HCT116 (cell line): ENCODE results near the gene PABPC3. TPM values are rescaled to one million over a fixed set of nuclear protein-coding genes. Genes with fewer than 3 reads are reported as not detected.

Experiments used
- ATAC-seq: fragments of 200-7000 bp; cut with Tn5 transposase; 2 replicates; pipeline ENCODE4 v1.9.1; 2020; ENCODE audit warnings: mild to moderate bottlenecking, moderate library complexity
- BruUV-seq: library from RNA; stranded (reverse); fragments of 400-500 nt; replicated peaks from 2 replicates; lab custom pipeline; 2021; lab: Mats Ljungman, UMichigan
- CTCF ChIA-PET: fragments of 300-600 bp; sonication (Branson Sonifier 250); formaldehyde crosslinking; loops from one replicate; lab custom pipeline; 2021; ENCODE audit warnings: antibody characterized with exemption; lab: Charles Lee
- POLR2A ChIA-PET: fragments of 300-600, 350-600 bp; sonication (Branson Sonifier 250); formaldehyde crosslinking; loops from one replicate; lab custom pipeline; 2021; ENCODE audit warnings: antibody characterized with exemption; lab: Charles Lee
- RAD21 ChIA-PET, 2 experiments: fragments of 300-600 bp; sonication (Branson Sonifier 250); formaldehyde crosslinking; loops; one replicate each; lab custom pipeline; 2023; ENCODE audit warnings: low total read pairs in 2 of 2; ENCODE audit not compliant: uncharacterized antibody in 2 of 2, unreplicated experiment in 2 of 2, low non-redundant PET in 1 of 2; lab: Charles Lee
- DNase-seq: peaks from one replicate; pipeline ENCODE4 v3.0.0-alpha.2; 2010; ENCODE audit warnings: low read depth, low spot score
- H2AFZ ChIP-seq: fragments of 200-600 bp; shearing (Covaris generic), sonication (generic); 2 replicates; pipeline ENCODE4 v1.6.1; 2017; ENCODE audit warnings: low read depth, mixed run types, mixed read lengths, antibody characterized with exemption, low read length; ENCODE audit not compliant: poor library complexity, severe bottlenecking
- H3K27ac ChIP-seq: 2 replicates; pipeline ENCODE4 v1.5.1; 2012; ENCODE audit warnings: low read depth, low read length
- H3K27me3 ChIP-seq: fragments of 200-600 bp; sonication (generic); 2 replicates; pipeline ENCODE4 v1.6.1; 2016; ENCODE audit warnings: mixed run types, low read length, mixed read lengths; ENCODE audit not compliant: insufficient read depth
- H3K36me3 ChIP-seq, 2 experiments: fragments of 200-500 bp in 1 of 2; fragments of 200-600 bp in 1 of 2; sonication (Bioruptor generic) in 1 of 2; sonication (generic) in 1 of 2; 2 replicates each; pipeline versions ENCODE4 v1.5.1 to v1.6.1; 2014 to 2016; ENCODE audit warnings: low read length in 2 of 2, inconsistent platforms in 1 of 2, mixed read lengths in 1 of 2, mixed run types in 1 of 2; ENCODE audit not compliant: insufficient read depth in 2 of 2, control insufficient read depth in 1 of 2
- H3K4me1 ChIP-seq, 2 experiments: fragments of 200-600 bp in 1 of 2; sonication (generic) in 1 of 2; 2 replicates each; pipeline versions ENCODE4 v1.5.1 to v1.6.1; 2012 to 2017; ENCODE audit warnings: low read length in 2 of 2, inconsistent platforms in 1 of 2, mild to moderate bottlenecking in 1 of 2, mixed read lengths in 1 of 2, mixed run types in 1 of 2, moderate library complexity in 1 of 2; ENCODE audit not compliant: insufficient read depth in 2 of 2, control insufficient read depth in 1 of 2
- H3K4me2 ChIP-seq: fragments of 200-600 bp; sonication (generic); 2 replicates; pipeline ENCODE4 v1.6.1; 2017; ENCODE audit warnings: mixed run types, low read length, mixed read lengths
- H3K4me3 ChIP-seq, 2 experiments: fragments of 200-600 bp in 1 of 2; sonication (generic) in 1 of 2; replicated peaks in 1 of 2; 2 replicates each; pipeline ENCODE4 v1.5.1; 2011 to 2016; ENCODE audit warnings: low read length in 2 of 2, control low read depth in 1 of 2, low read depth in 1 of 2, mild to moderate bottlenecking in 1 of 2, mixed read lengths in 1 of 2, mixed run types in 1 of 2
- H3K79me2 ChIP-seq: fragments of 200-600 bp; sonication (generic); 2 replicates; pipeline ENCODE4 v1.6.1; 2017; ENCODE audit warnings: mild to moderate bottlenecking, mixed run types, low read length, moderate library complexity, mixed read lengths; ENCODE audit not compliant: insufficient read depth
- H3K9ac ChIP-seq: fragments of 200-600 bp; sonication (generic); 2 replicates; pipeline ENCODE4 v1.6.1; 2016; ENCODE audit warnings: low read length, mixed read lengths
- H3K9me2 ChIP-seq: fragments of 200-600 bp; sonication (generic), shearing (Covaris generic); 2 replicates; pipeline ENCODE4 v1.6.1; 2017; ENCODE audit warnings: mixed run types, mild to moderate bottlenecking, moderate library complexity; ENCODE audit not compliant: insufficient read depth
- H3K9me3 ChIP-seq, 2 experiments: fragments of 200-500 bp in 1 of 2; fragments of 200-600 bp in 1 of 2; sonication (Bioruptor generic) in 1 of 2; sonication (generic) in 1 of 2; 2 replicates each; pipeline ENCODE4 v1.6.1; 2014 to 2017; ENCODE audit warnings: low read length in 2 of 2, mixed read lengths in 2 of 2, inconsistent platforms in 1 of 2, low read depth in 1 of 2, mild to moderate bottlenecking in 1 of 2, mixed run types in 1 of 2, moderate library complexity in 1 of 2; ENCODE audit not compliant: control insufficient read depth in 1 of 2, insufficient read depth in 1 of 2
- H4K20me1 ChIP-seq: fragments of 200-600 bp; sonication (generic), shearing (Covaris generic); 2 replicates; pipeline ENCODE4 v1.6.1; 2017; ENCODE audit warnings: mixed run types, mild to moderate bottlenecking, moderate library complexity; ENCODE audit not compliant: insufficient read depth
- ATF3 ChIP-seq: IDR thresholded peaks from 2 replicates; pipeline ENCODE4 v1.6.1; 2012
- CEBPB ChIP-seq: IDR thresholded peaks from 2 replicates; pipeline ENCODE4 v1.6.1; 2012; ENCODE audit warnings: low read depth
- CTCF ChIP-seq, 3 experiments: fragments of 200-600 bp in 1 of 3; sonication (generic) in 1 of 3; IDR thresholded peaks in 2 of 3; conservative IDR thresholded peaks in 1 of 3; 2 replicates each; pipeline ENCODE4 v1.5.1; 2012 to 2017; ENCODE audit warnings: low read depth in 2 of 3, low read length in 2 of 3, antibody characterized with exemption in 1 of 3, borderline replicate concordance in 1 of 3, control low read depth in 1 of 3, mild to moderate bottlenecking in 1 of 3, mixed read lengths in 1 of 3, mixed run types in 1 of 3, moderate library complexity in 1 of 3; ENCODE audit not compliant: insufficient read depth in 1 of 3
- ELF1 ChIP-seq: IDR thresholded peaks from 2 replicates; pipeline ENCODE4 v1.6.1; 2012; ENCODE audit warnings: low read depth, borderline replicate concordance
- FOSL1 ChIP-seq: IDR thresholded peaks from 2 replicates; pipeline ENCODE4 v1.6.1; 2012; ENCODE audit warnings: low read depth
- JUND ChIP-seq: IDR thresholded peaks from 2 replicates; pipeline ENCODE4 v1.6.1; 2012
- MAX ChIP-seq: IDR thresholded peaks from 2 replicates; pipeline ENCODE4 v1.6.1; 2012
- RAD21 ChIP-seq: IDR thresholded peaks from 2 replicates; pipeline ENCODE4 v1.6.1; 2012; ENCODE audit warnings: low read depth, mild to moderate bottlenecking
- YY1 ChIP-seq: IDR thresholded peaks from 2 replicates; pipeline ENCODE4 v1.6.1; 2011; ENCODE audit warnings: low read length, low read depth, moderate library complexity, mild to moderate bottlenecking; ENCODE audit not compliant: insufficient replicate concordance; ENCODE audit errors: extremely low read depth
- ZBTB33 ChIP-seq: IDR thresholded peaks from 2 replicates; pipeline ENCODE4 v1.6.1; 2011; ENCODE audit warnings: mild to moderate bottlenecking, low read length, moderate library complexity; ENCODE audit not compliant: insufficient replicate concordance; ENCODE audit errors: extremely low read depth
- intact Hi-C: fragments of 100-400 bp; cut with micrococcal nuclease; formaldehyde crosslinking; loops from 2 replicates; pipeline ENCODE4 v1.10.0; 2022
- total RNA-seq: library from RNA; stranded (reverse); gene quantifications from one replicate; pipeline ENCODE4 v1.2.1, GENCODE V29; 2021; ENCODE audit not compliant: unreplicated experiment

The PABPC3 gene
- total RNA-seq, 1 experiment from 2014 or later, result 0.59 TPM

GRCh38 chr13:25084096-25084495 lies 11.8 kb upstream of the PABPC3 start:
- ATAC-seq (no peak), DNase-seq (no peak)
- TF ChIP-seq ZBTB33 (no peak), CEBPB (no peak), FOSL1 (no peak), ATF3 (no peak), YY1 (no peak)
- BruUV-seq, result no TSS peak
- no peaks in the 10 kb centered on the region for H4K20me1 ChIP-seq
- no peaks in the 10 kb centered on the region for H3K4me1 ChIP-seq
- H3K4me3 ChIP-seq, result no peak overlapping the region
- H2AFZ ChIP-seq, result no peak overlapping the region
- no peaks in the 10 kb centered on the region for H3K9me2 ChIP-seq
- H3K4me2 ChIP-seq, result no peak overlapping the region
- no peaks in the 10 kb centered on the region for H3K27me3 ChIP-seq
- POLR2A ChIA-PET, result no interaction called here
- no peaks in the 10 kb centered on the region for H3K9me3 ChIP-seq
- no peak overlapping the region for H3K27ac ChIP-seq
- no peaks in the 10 kb centered on the region for H3K36me3 ChIP-seq
- H3K9ac ChIP-seq, result no peak overlapping the region
- CTCF ChIA-PET, result interaction anchor here (1.5 kb wide), 1 partner anchor 8 kb away, joined by 4 read pairs; no protein-coding TSS in a partner anchor
- H3K79me2 ChIP-seq, result no peaks in the 10 kb centered on the region
- intact Hi-C loops, result loop anchor here (2.0 kb wide), 1 partner anchor 291 kb away; no protein-coding TSS in a partner anchor
- RAD21 ChIA-PET, result no interaction called here

GRCh38 chr13:25085125-25085742 lies 10.7 kb upstream of the PABPC3 start:
- Histone ChIP-seq H3K79me2 (no peaks in the 10 kb centered on the region), H3K4me1 (no peaks in the 10 kb centered on the region)
- ATAC-seq, result peak; percentile 91
- BruUV-seq, result no TSS peak
- TF ChIP-seq ELF1 (no peak), JUND (no peak), RAD21 (peak; percentile 57), FOSL1 (no peak), MAX (no peak), CTCF (IDR thresholded peaks at IDR 0.05 in 2 of 3, conservative IDR thresholded peaks at IDR 0.05 in 1 of 3; ENCODE audit: borderline replicate concordance in 1 of 3, insufficient read depth in 1 of 3, low read depth in 2 of 3, low read length in 2 of 3) (peak; percentile 31 to 78 (median 73); a peak in 5 of 6 replicates)
- TF ChIP-seq, all 23 proteins: peak for 2
- CTCF ChIA-PET, result interaction anchor here (1.2 to 2.1 kb wide), 4 partner anchors 9 to 90 kb away, joined by 3 to 10 read pairs (median 4); no protein-coding TSS in a partner anchor
- intact Hi-C loops, result loop anchor here (1.0 to 2.0 kb wide), 2 partner anchors 29 to 290 kb away; no protein-coding TSS in a partner anchor
- Histone ChIP-seq H3K9me2 (no peaks in the 10 kb centered on the region), H3K27ac (no peak overlapping the region), H3K4me2 (no peak overlapping the region), H3K4me3 (no peak overlapping the region), H2AFZ (peak overlapping the region; percentile 26), H4K20me1 (no peaks in the 10 kb centered on the region), H3K9me3 (no peaks in the 10 kb centered on the region), H3K9ac (no peak overlapping the region), H3K36me3 (no peaks in the 10 kb centered on the region), H3K27me3 (no peaks in the 10 kb centered on the region)
- RAD21 ChIA-PET, result no interaction called here
- POLR2A ChIA-PET, result no interaction called here
- DNase-seq, result peak; percentile 36
